ENCODE measurements around the gene THAP2.

- no peak for TF ChIP-seq POLR2AphosphoS5 (IDR thresholded peaks at IDR 0.05)
- TF ChIP-seq, protein P1, sequence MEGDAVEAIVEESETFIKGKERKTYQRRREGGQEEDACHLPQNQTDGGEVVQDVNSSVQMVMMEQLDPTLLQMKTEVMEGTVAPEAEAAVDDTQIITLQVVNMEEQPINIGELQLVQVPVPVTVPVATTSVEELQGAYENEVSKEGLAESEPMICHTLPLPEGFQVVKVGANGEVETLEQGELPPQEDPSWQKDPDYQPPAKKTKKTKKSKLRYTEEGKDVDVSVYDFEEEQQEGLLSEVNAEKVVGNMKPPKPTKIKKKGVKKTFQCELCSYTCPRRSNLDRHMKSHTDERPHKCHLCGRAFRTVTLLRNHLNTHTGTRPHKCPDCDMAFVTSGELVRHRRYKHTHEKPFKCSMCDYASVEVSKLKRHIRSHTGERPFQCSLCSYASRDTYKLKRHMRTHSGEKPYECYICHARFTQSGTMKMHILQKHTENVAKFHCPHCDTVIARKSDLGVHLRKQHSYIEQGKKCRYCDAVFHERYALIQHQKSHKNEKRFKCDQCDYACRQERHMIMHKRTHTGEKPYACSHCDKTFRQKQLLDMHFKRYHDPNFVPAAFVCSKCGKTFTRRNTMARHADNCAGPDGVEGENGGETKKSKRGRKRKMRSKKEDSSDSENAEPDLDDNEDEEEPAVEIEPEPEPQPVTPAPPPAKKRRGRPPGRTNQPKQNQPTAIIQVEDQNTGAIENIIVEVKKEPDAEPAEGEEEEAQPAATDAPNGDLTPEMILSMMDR (IDR thresholded peaks at IDR 0.05) = no peak
- no peak for TF ChIP-seq POLR2A (IDR thresholded peaks at IDR 0.05)
Observed at GRCh38 chr12:71718611-71719010, 54.5 kb downstream of the THAP2 start.
